ENCODE data around the gene LDLRAD2. TPM values are rescaled to one million over a fixed set of nuclear protein-coding genes. Genes with fewer than 3 reads are reported as not detected.

Gene LDLRAD2
- total and polyA plus RNA-seq, 4 donors, result 0.12 to 2.7 (median 0.23) TPM; not detected in 1

- TF ChIP-seq CTCF (IDR thresholded peaks at IDR 0.05; ENCODE audit: low read depth, low read length, missing input control) (no peak), HNF4G (IDR thresholded peaks at IDR 0.05) (no peak), TAF1 (conservative IDR thresholded peaks at IDR 0.05) (no peak), MAX (IDR thresholded peaks at IDR 0.05) (no peak), EGR1 (IDR thresholded peaks at IDR 0.05; ENCODE audit: low read depth in 2 of 2) (no peak), YY1 (IDR thresholded peaks at IDR 0.05) (no peak), FOXA1 (IDR thresholded peaks at IDR 0.05) (no peak), RXRA (IDR thresholded peaks at IDR 0.05) (no peak)
Measured at GRCh38 chr1:21794656-21795055, 17.4 kb upstream of the LDLRAD2 start (continued).

GRCh38 chr1:21795075-21795474 is 17.0 kb upstream of the LDLRAD2 start:
- WGBS, result 93% methylated on average over 6 of the region's 6 CpGs
- Histone ChIP-seq H3K9me3 (ENCODE audit: control insufficient read depth in 4 of 4, low read length in 3 of 4) (peaks cover 0 to 7% (median 7%) of the 10 kb centered on the region in 4 donors), H3K27ac (ENCODE audit: low read depth in 1 of 2, low read length in 2 of 2) (no peak overlapping the region), H3K27me3 (ENCODE audit: control insufficient read depth in 4 of 4, insufficient read depth in 4 of 4, low read length in 3 of 4) (no peaks in the 10 kb centered on the region), H3K4me3 (ENCODE audit: low read depth in 1 of 3, low read length in 3 of 3) (no peak overlapping the region), H3K4me1 (ENCODE audit: control insufficient read depth in 4 of 4, insufficient read depth in 4 of 4, low read length in 3 of 4) (no peaks in the 10 kb centered on the region), H3K36me3 (ENCODE audit: control insufficient read depth in 4 of 4, insufficient read depth in 3 of 4, low read depth in 1 of 4, low read length in 3 of 4) (no peaks in the 10 kb centered on the region), H3K9ac (ENCODE audit: low read depth in 1 of 2, low read length in 2 of 2) (no peak overlapping the region)
- no peak for TF ChIP-seq RXRA (IDR thresholded peaks at IDR 0.05)
- no peak for TF ChIP-seq JUND (IDR thresholded peaks at IDR 0.05)
- no peak for TF ChIP-seq HNF4A (conservative IDR thresholded peaks at IDR 0.05)
- TF ChIP-seq SP1 (IDR thresholded peaks at IDR 0.05), result no peak
- TF ChIP-seq RAD21 (IDR thresholded peaks at IDR 0.05), result no peak
- TF ChIP-seq ATF3 (IDR thresholded peaks at IDR 0.05), result no peak
- DNase-seq (ENCODE audit: low spot score), result no peak

GRCh38 chr1:21799730-21800129 is 12.3 kb upstream of the LDLRAD2 start:
- Histone ChIP-seq H3K4me1 (ENCODE audit: control insufficient read depth in 4 of 4, insufficient read depth in 4 of 4, low read length in 3 of 4) (no peaks in the 10 kb centered on the region), H3K4me3 (ENCODE audit: low read depth in 1 of 3, low read length in 3 of 3) (no peak overlapping the region), H3K27ac (ENCODE audit: low read depth in 1 of 2, low read length in 2 of 2) (no peak overlapping the region), H3K9me3 (ENCODE audit: control insufficient read depth in 4 of 4, low read length in 3 of 4) (peaks cover 0 to 6% (median 4%) of the 10 kb centered on the region in 4 donors), H3K36me3 (ENCODE audit: control insufficient read depth in 4 of 4, insufficient read depth in 3 of 4, low read depth in 1 of 4, low read length in 3 of 4) (no peaks in the 10 kb centered on the region), H3K27me3 (ENCODE audit: control insufficient read depth in 4 of 4, insufficient read depth in 4 of 4, low read length in 3 of 4) (no peaks in the 10 kb centered on the region), H3K9ac (ENCODE audit: low read depth in 1 of 2, low read length in 2 of 2) (no peak overlapping the region)
- TF ChIP-seq FOXA2 (IDR thresholded peaks at IDR 0.05) (no peak), RXRA (IDR thresholded peaks at IDR 0.05) (no peak), HNF4A (conservative IDR thresholded peaks at IDR 0.05) (no peak), SP1 (IDR thresholded peaks at IDR 0.05) (no peak), JUND (IDR thresholded peaks at IDR 0.05) (no peak), EGR1 (IDR thresholded peaks at IDR 0.05; ENCODE audit: low read depth in 2 of 2) (no peak), ATF3 (IDR thresholded peaks at IDR 0.05) (no peak), REST (IDR thresholded peaks at IDR 0.05) (no peak), TAF1 (conservative IDR thresholded peaks at IDR 0.05) (no peak), FOXA1 (IDR thresholded peaks at IDR 0.05) (no peak), CTCF (IDR thresholded peaks at IDR 0.05; ENCODE audit: low read depth, low read length, missing input control) (no peak), YY1 (IDR thresholded peaks at IDR 0.05) (no peak), ZBTB33 (IDR thresholded peaks at IDR 0.05) (no peak), RAD21 (IDR thresholded peaks at IDR 0.05) (no peak), HNF4G (IDR thresholded peaks at IDR 0.05) (no peak)
- no peak for DNase-seq (ENCODE audit: low spot score)
- 76% methylated on average over 5 of the region's 5 CpGs for WGBS
